ENCODE results near the gene GIGYF2. TPM values are rescaled to one million over a fixed set of nuclear protein-coding genes. Genes with fewer than 3 reads are reported as not detected.
A peak's percentile ranks its signal among the peaks of the same experiment; 100 is the strongest.

GIGYF2 gene
- total RNA-seq, 6 donors from 2014 or later: 54.7 to 127 (median 70.8) TPM

- ATAC-seq (ENCODE audit: low FRiP score in 2 of 2) (no peak), DNase-seq (peak in 1 of 2 donors; percentile 43)
These were observed 82.8 kb downstream of the GIGYF2 start for GRCh38 chr2:232779934-232780333.

GRCh38 chr2:232781765-232782164 lies 84.6 kb downstream of the GIGYF2 start:
- H3K4me3 ChIP-seq: no peak overlapping the region
- H3K9me3 ChIP-seq: no peaks in the 10 kb centered on the region
- no peaks in the 10 kb centered on the region for H3K27me3 ChIP-seq
- no peak for DNase-seq
- H3K4me1 ChIP-seq: peaks cover 0 to 6% (median 0%) of the 10 kb centered on the region in 4 donors
- TF ChIP-seq EP300 (IDR thresholded peaks at IDR 0.05) (no peak), POLR2A (IDR thresholded peaks at IDR 0.05) (no peak), POLR2AphosphoS5 (IDR thresholded peaks at IDR 0.05) (no peak), CTCF (IDR thresholded peaks at IDR 0.05) (no peak)
- no peak for ATAC-seq (ENCODE audit: low FRiP score in 2 of 2)
- no peak overlapping the region for H3K27ac ChIP-seq
- peaks cover 0 to 29% (median 3%) of the 10 kb centered on the region in 4 donors for H3K36me3 ChIP-seq

More at GRCh38 chr2:232779934-232780333, 82.8 kb downstream of the GIGYF2 start:
- Histone ChIP-seq H3K4me1 (peaks cover 0 to 10% (median 0%) of the 10 kb centered on the region in 4 donors), H3K36me3 (peaks cover 0 to 25% (median 3%) of the 10 kb centered on the region in 4 donors), H3K27ac (no peak overlapping the region), H3K9me3 (no peaks in the 10 kb centered on the region), H3K27me3 (no peaks in the 10 kb centered on the region), H3K4me3 (no peak overlapping the region)
- TF ChIP-seq CTCF (IDR thresholded peaks at IDR 0.05) (no peak), POLR2AphosphoS5 (IDR thresholded peaks at IDR 0.05) (no peak), POLR2A (IDR thresholded peaks at IDR 0.05) (no peak), EP300 (IDR thresholded peaks at IDR 0.05) (no peak)
- 59 to 64% methylated on average over 1 of the region's 1 CpG for WGBS, 2 donors

- no peak for TF ChIP-seq EP300 (IDR thresholded peaks at IDR 0.05)
- TF ChIP-seq CTCF (IDR thresholded peaks at IDR 0.05): no peak
- no peak for TF ChIP-seq POLR2AphosphoS5 (IDR thresholded peaks at IDR 0.05)
- TF ChIP-seq POLR2A (IDR thresholded peaks at IDR 0.05): no peak
- H3K4me3 ChIP-seq: no peak overlapping the region
- H3K4me1 ChIP-seq: peaks cover 0 to 6% (median 0%) of the 10 kb centered on the region in 4 donors
- DNase-seq: no peak
- peaks cover under 1 to 34% (median 7%) of the 10 kb centered on the region in 4 donors for H3K36me3 ChIP-seq
- no peaks in the 10 kb centered on the region for H3K9me3 ChIP-seq
- ATAC-seq (ENCODE audit: low FRiP score in 2 of 2): no peak
- H3K27me3 ChIP-seq: no peaks in the 10 kb centered on the region
- no peak overlapping the region for H3K27ac ChIP-seq
These were observed 86.1 kb downstream of the GIGYF2 start for GRCh38 chr2:232783278-232783677.

- DNase-seq (no peak), ATAC-seq (ENCODE audit: low FRiP score in 2 of 2) (no peak)
- Histone ChIP-seq H3K27ac (no peak overlapping the region), H3K4me1 (no peaks in the 10 kb centered on the region), H3K4me3 (no peak overlapping the region), H3K36me3 (peaks cover 25 to 76% (median 36%) of the 10 kb centered on the region in 4 donors), H3K9me3 (no peaks in the 10 kb centered on the region), H3K27me3 (no peaks in the 10 kb centered on the region)
- TF ChIP-seq EP300 (IDR thresholded peaks at IDR 0.05): no peak
- TF ChIP-seq POLR2AphosphoS5 (IDR thresholded peaks at IDR 0.05): no peak
- TF ChIP-seq CTCF (IDR thresholded peaks at IDR 0.05): no peak
- no peak for TF ChIP-seq POLR2A (IDR thresholded peaks at IDR 0.05)
These were observed 90.7 kb downstream of the GIGYF2 start for GRCh38 chr2:232787806-232788205.

GRCh38 chr2:232789082-232789481 lies 92.0 kb downstream of the GIGYF2 start:
- H3K4me1 ChIP-seq: no peaks in the 10 kb centered on the region
- H3K27ac ChIP-seq: no peak overlapping the region
- WGBS, 2 donors: 83 to 94% methylated on average over 4 of the region's 4 CpGs
- no peak overlapping the region for H3K4me3 ChIP-seq
- no peak for TF ChIP-seq EP300 (IDR thresholded peaks at IDR 0.05)
- TF ChIP-seq POLR2A (IDR thresholded peaks at IDR 0.05): no peak
- no peak for TF ChIP-seq CTCF (IDR thresholded peaks at IDR 0.05)
- TF ChIP-seq POLR2AphosphoS5 (IDR thresholded peaks at IDR 0.05): no peak
- H3K9me3 ChIP-seq: no peaks in the 10 kb centered on the region
- no peaks in the 10 kb centered on the region for H3K27me3 ChIP-seq
- DNase-seq (no peak), ATAC-seq (ENCODE audit: low FRiP score in 2 of 2) (no peak)
- H3K36me3 ChIP-seq: peaks cover 25 to 89% (median 45%) of the 10 kb centered on the region in 4 donors
